H1 (cell line): ENCODE measurements around the gene COQ10B. TPM values are rescaled to one million over a fixed set of nuclear protein-coding genes. Genes with fewer than 3 reads are reported as not detected.
A peak's percentile ranks its signal among the peaks of the same experiment; 100 is the strongest.

Source experiments
- CTCF ChIA-PET: fragments of 300-600 bp; sonication (Branson Sonifier 250); formaldehyde crosslinking; loops from one replicate; lab custom pipeline; 2021; ENCODE audit not compliant: partially characterized antibody; lab: Charles Lee
- POLR2A ChIA-PET: fragments of 300-600 bp; sonication (Branson Sonifier 250); formaldehyde crosslinking; loops from one replicate; lab custom pipeline; 2021; ENCODE audit warnings: inconsistent platforms; ENCODE audit not compliant: partially characterized antibody; lab: Charles Lee
- DNase-seq, 2 experiments: peaks; one replicate each; pipeline versions ENCODE4 v3.0.0 to v3.0.0-alpha.2; 2010 to 2022; ENCODE audit warnings: low spot score in 2 of 2, low read depth in 1 of 2, mixed read lengths in 1 of 2
- FAIRE-seq: peaks from 2 replicates; lab custom pipeline; 2011; peaks lifted over from hg19 to GRCh38; lab: Jason Lieb, UNC
- H2AFZ ChIP-seq: 2 replicates; pipeline ENCODE4 v1.8.1; 2012; ENCODE audit warnings: low read length, inconsistent platforms
- H2AK5ac ChIP-seq: 2 replicates; pipeline ENCODE4 v1.6.1; 2013; ENCODE audit warnings: low read depth, low read length
- H2BK120ac ChIP-seq: replicated peaks from 2 replicates; pipeline ENCODE3; 2013; ENCODE audit warnings: low read depth, low read length, inconsistent platforms
- H2BK12ac ChIP-seq: 2 replicates; pipeline ENCODE4 v1.6.1; 2013; ENCODE audit warnings: low read depth, low read length
- H2BK15ac ChIP-seq: 2 replicates; pipeline ENCODE4 v1.6.1; 2013; ENCODE audit warnings: low read length
- H2BK20ac ChIP-seq: 2 replicates; pipeline ENCODE4 v1.6.1; 2013; ENCODE audit warnings: low read length
- H2BK5ac ChIP-seq: 2 replicates; pipeline ENCODE4 v1.6.1; 2013; ENCODE audit warnings: low read depth, low read length
- H3K14ac ChIP-seq: 2 replicates; pipeline ENCODE4 v1.6.1; 2013; ENCODE audit warnings: inconsistent platforms; ENCODE audit not compliant: insufficient read length
- H3K18ac ChIP-seq: 2 replicates; pipeline ENCODE4 v1.6.1; 2013; ENCODE audit warnings: low read length; ENCODE audit errors: extremely low read depth
- H3K23ac ChIP-seq: 2 replicates; pipeline ENCODE4 v1.6.1; 2013; ENCODE audit warnings: inconsistent platforms; ENCODE audit not compliant: insufficient read length
- H3K23me2 ChIP-seq: 2 replicates; pipeline ENCODE4 v1.6.1; 2013; ENCODE audit warnings: low read depth, low read length
- H3K27ac ChIP-seq: 2 replicates; pipeline ENCODE4 v1.6.1; 2011; ENCODE audit warnings: low read depth, low read length, inconsistent platforms
- H3K27me3 ChIP-seq, 4 experiments: replicated peaks in 1 of 4; 1 replicate in 1 of 4; 2 replicates in 3 of 4; pipeline versions ENCODE4 v1.6.1 to v1.8.1; 2011 to 2013; ENCODE audit warnings: low read length in 3 of 4, mild to moderate bottlenecking in 3 of 4, inconsistent platforms in 2 of 4, mixed read lengths in 2 of 4, moderate library complexity in 1 of 4; ENCODE audit not compliant: control insufficient read depth in 3 of 4, insufficient read depth in 3 of 4; ENCODE audit errors: extremely low read depth in 1 of 4
- H3K36me3 ChIP-seq, 4 experiments: 2 replicates each; pipeline versions ENCODE4 v1.6.1 to v1.8.1; 2011 to 2013; ENCODE audit warnings: mild to moderate bottlenecking in 4 of 4, low read length in 3 of 4, moderate library complexity in 2 of 4, control low read depth in 1 of 4, inconsistent platforms in 1 of 4; ENCODE audit not compliant: insufficient read depth in 4 of 4, control insufficient read depth in 2 of 4
- H3K4ac ChIP-seq: replicated peaks from 2 replicates; pipeline ENCODE3; 2013; ENCODE audit warnings: low read length, low read depth, mixed read lengths, inconsistent platforms; ENCODE audit not compliant: insufficient read length
- H3K4me1 ChIP-seq, 4 experiments: replicated peaks in 1 of 4; 1 replicate in 1 of 4; 2 replicates in 3 of 4; pipeline versions ENCODE4 v1.6.1 to v1.8.1; 2011 to 2013; ENCODE audit warnings: low read length in 3 of 4, inconsistent platforms in 2 of 4, mixed read lengths in 1 of 4; ENCODE audit not compliant: insufficient read depth in 4 of 4, control insufficient read depth in 3 of 4
- H3K4me2 ChIP-seq, 2 experiments: 2 replicates each; pipeline versions ENCODE4 v1.6.1 to v1.8.1; 2011 to 2013; ENCODE audit warnings: low read depth in 2 of 2, low read length in 2 of 2, control low read depth in 1 of 2, inconsistent platforms in 1 of 2, mild to moderate bottlenecking in 1 of 2; ENCODE audit not compliant: insufficient read depth in 1 of 2
- H3K4me3 ChIP-seq, 4 experiments: fragments of 200-600, 300-600 bp in 1 of 4; sonication (generic), shearing (Covaris generic), sonication (Bioruptor Twin) in 1 of 4; 2 replicates each; pipeline versions ENCODE4 v1.5.1 to v1.8.1; 2011 to 2016; ENCODE audit warnings: low read length in 4 of 4, low read depth in 3 of 4, control low read depth in 2 of 4, inconsistent platforms in 2 of 4, mild to moderate bottlenecking in 2 of 4, mixed read lengths in 1 of 4, moderate library complexity in 1 of 4; ENCODE audit not compliant: insufficient read depth in 2 of 4; ENCODE audit errors: extremely low read depth in 1 of 4
- H3K56ac ChIP-seq: replicated peaks from 2 replicates; pipeline ENCODE3; 2013; ENCODE audit warnings: low read depth, mild to moderate bottlenecking, mixed read lengths, low read length, inconsistent platforms; ENCODE audit not compliant: insufficient read length
- H3K79me1 ChIP-seq: 2 replicates; pipeline ENCODE4 v1.6.1; 2013; ENCODE audit warnings: low read depth, low read length, control low read depth
- H3K79me2 ChIP-seq, 2 experiments: 2 replicates each; pipeline versions ENCODE4 v1.6.1 to v1.8.1; 2012 to 2013; ENCODE audit warnings: low read length in 2 of 2, mild to moderate bottlenecking in 2 of 2, inconsistent platforms in 1 of 2; ENCODE audit not compliant: insufficient read depth in 2 of 2, control insufficient read depth in 1 of 2
- H3K9ac ChIP-seq, 4 experiments: replicated peaks in 1 of 4; 1 replicate in 1 of 4; 2 replicates in 3 of 4; pipeline versions ENCODE4 v1.6.1 to v1.8.1; 2011 to 2013; ENCODE audit warnings: low read depth in 3 of 4, low read length in 3 of 4, control low read depth in 2 of 4, mild to moderate bottlenecking in 2 of 4, moderate library complexity in 2 of 4, inconsistent platforms in 1 of 4; ENCODE audit errors: extremely low read depth in 1 of 4
- H3K9me3 ChIP-seq, 2 experiments: 2 replicates each; pipeline versions ENCODE4 v1.6.1 to v1.8.1; 2012 to 2013; ENCODE audit warnings: mild to moderate bottlenecking in 2 of 2, moderate library complexity in 2 of 2, control low read depth in 1 of 2, inconsistent platforms in 1 of 2, low read depth in 1 of 2, low read length in 1 of 2, mixed read lengths in 1 of 2; ENCODE audit not compliant: insufficient read depth in 2 of 2
- H4K20me1 ChIP-seq, 2 experiments: replicated peaks in 1 of 2; 2 replicates each; pipeline versions ENCODE3 to v1.8.1; 2011 to 2013; ENCODE audit warnings: inconsistent platforms in 2 of 2, low read length in 2 of 2, mild to moderate bottlenecking in 1 of 2; ENCODE audit not compliant: insufficient read depth in 2 of 2, control insufficient read depth in 1 of 2
- H4K5ac ChIP-seq: 2 replicates; pipeline ENCODE4 v1.6.1; 2013; ENCODE audit warnings: low read length, low read depth, mixed read lengths, inconsistent platforms; ENCODE audit not compliant: insufficient read length
- H4K8ac ChIP-seq: 2 replicates; pipeline ENCODE4 v1.8.0; 2013; ENCODE audit warnings: mild to moderate bottlenecking, moderate library complexity, low read length, inconsistent platforms; ENCODE audit not compliant: insufficient read depth; ENCODE audit errors: extremely low read depth
- H4K91ac ChIP-seq: replicated peaks from 2 replicates; pipeline ENCODE3; 2013; ENCODE audit warnings: low read length, mixed read lengths, inconsistent platforms; ENCODE audit not compliant: insufficient read length
- ASH2L ChIP-seq: fragments of 200-600, 300-600 bp; sonication (generic); IDR thresholded peaks from one replicate; pipeline ENCODE4 v1.7.1; 2017; ENCODE audit warnings: low read length
- CHD1 ChIP-seq: IDR thresholded peaks from 2 replicates; pipeline ENCODE4 v1.6.1; 2012; ENCODE audit warnings: low read depth, low read length, improper control_type of control experiment
- CTCF ChIP-seq, 3 experiments: IDR thresholded peaks; 1 replicate in 2 of 3; 2 replicates in 1 of 3; pipeline versions ENCODE4 v1.5.1 to v1.6.1; 2011; ENCODE audit warnings: low read length in 3 of 3, mild to moderate bottlenecking in 3 of 3, inconsistent platforms in 2 of 3, low read depth in 1 of 3, moderate library complexity in 1 of 3; ENCODE audit not compliant: insufficient read depth in 1 of 3; ENCODE audit errors: control extremely low read depth in 1 of 3
- KDM1A ChIP-seq: fragments of 200-600, 300-600 bp; sonication (generic); IDR thresholded peaks from 2 replicates; pipeline ENCODE4 v1.7.1; 2016; ENCODE audit warnings: mild to moderate bottlenecking, low read length, borderline replicate concordance
- KDM4A ChIP-seq: IDR thresholded peaks from one replicate; pipeline ENCODE4 v1.7.1; 2012; ENCODE audit warnings: low read depth, mild to moderate bottlenecking, moderate library complexity, low read length, inconsistent platforms; ENCODE audit not compliant: severe bottlenecking
- SAP30 ChIP-seq: fragments of 300-600 bp; sonication (generic); IDR thresholded peaks from 2 replicates; pipeline ENCODE4 v1.7.1; 2012; ENCODE audit warnings: low read length, moderate library complexity, mild to moderate bottlenecking, inconsistent platforms; ENCODE audit not compliant: insufficient read depth, insufficient replicate concordance
- SP1 ChIP-seq: IDR thresholded peaks from 2 replicates; pipeline ENCODE4 v1.6.1; 2011; ENCODE audit warnings: low read depth, low read length
- SP4 ChIP-seq: IDR thresholded peaks from 2 replicates; pipeline ENCODE4 v1.6.1; 2012; ENCODE audit warnings: low read length, inconsistent platforms
- SUZ12 ChIP-seq: fragments of 200-600 bp; sonication (generic); IDR thresholded peaks from 2 replicates; pipeline ENCODE4 v1.6.1; 2012; ENCODE audit warnings: mild to moderate bottlenecking, inconsistent platforms, low read length, moderate library complexity, mixed read lengths
- TEAD4 ChIP-seq: IDR thresholded peaks from 2 replicates; pipeline ENCODE4 v1.6.1; 2012; ENCODE audit warnings: low read depth, low read length, inconsistent platforms, mixed read lengths
- WGBS, 2 experiments: shearing (Covaris generic) in 1 of 2; methylation state at CpG; one replicate each; pipeline versions ENCODE4 v1.1.6 to v1.1.7; 2013 to 2015; ENCODE audit warnings: low lambda C conversion rate in 2 of 2, mixed read lengths in 2 of 2, inconsistent platforms in 1 of 2, low coverage in 1 of 2, missing lambda C conversion rate in 1 of 2; ENCODE audit not compliant: insufficient replicate concordance in 2 of 2, insufficient coverage in 1 of 2, insufficient read length in 1 of 2; ENCODE audit errors: extremely low coverage in 1 of 2, missing lambda C conversion rate in 1 of 2; 5-methylcytosine and 5-hydroxymethylcytosine counted together
- polyA plus RNA-seq, 7 experiments: library from polyadenylated mRNA; depleted of rRNA in 3 of 7; stranded (reverse) in 5 of 7; unstranded in 2 of 7; fragments of >200 nt in 5 of 7; fragments of 200-250 nt in 2 of 7; gene quantifications; 1 replicate in 5 of 7; 2 replicates in 1 of 7; 4 replicates in 1 of 7; pipeline versions ENCODE4 v1.2.1 to v1.2.3, GENCODE V29; 2011 to 2013; ENCODE audit warnings: missing spikeins in 2 of 7, mixed read lengths in 2 of 7
- total RNA-seq: library from RNA; stranded (reverse); fragmentation: NEBNext Ultra II Directional; extraction: Animal tissue kit (Norgen Biotek cat#: 25700); gene quantifications from 2 replicates; pipeline ENCODE4 v1.2.1, GENCODE V29; 2021
- TF ChIP-seq, protein P1 (sequence below): IDR thresholded peaks from 2 replicates; pipeline ENCODE4 v1.6.1; 2012; ENCODE audit warnings: inconsistent platforms

COQ10B gene
- total and polyA plus RNA-seq, 2 of the 8 experiments (the other 6 are each of a cell fraction or from before 2014, with no cell fraction given), result 1.9 to 17.3 TPM

DNA sequence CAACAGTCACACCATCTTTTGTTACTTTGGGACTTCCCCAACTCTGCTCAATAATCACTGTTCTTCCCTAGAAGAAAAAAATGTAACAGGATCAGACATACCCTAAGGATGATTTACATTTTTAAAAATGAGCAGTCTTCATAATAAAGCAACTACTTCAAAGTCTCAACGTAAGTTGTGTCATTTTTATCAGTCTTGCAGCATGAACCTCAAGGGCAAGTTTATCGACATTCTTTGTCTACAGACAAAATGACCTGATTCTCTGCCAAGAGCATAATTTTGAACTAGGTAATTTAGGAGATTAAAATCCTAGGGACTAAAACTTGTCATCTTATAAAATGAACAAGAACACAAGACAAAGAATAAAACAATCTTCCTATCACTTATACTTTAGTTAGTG lies 44.0 kb downstream of the COQ10B start:
- no peak for DNase-seq
- Histone ChIP-seq H2BK15ac (no peak overlapping the region), H2BK20ac (no peak overlapping the region), H4K8ac (no peak overlapping the region), H2AK5ac (no peak overlapping the region), H4K91ac (no peak overlapping the region), H2BK120ac (no peak overlapping the region), H3K79me1 (0 out of 2 replicates have a peak, but pooled peaks cover 2% of the 10 kb centered on the region), H3K36me3 (peaks cover 27 to 76% (median 56%) of the 10 kb centered on the region in 4 experiments), H3K27ac (no peak overlapping the region), H3K4me3 (peak overlapping the region in 3 of 4 experiments; percentile 86 to 94 (median 94); a peak in 7 of 8 replicates), H3K9me3 (no peaks in the 10 kb centered on the region), H2BK12ac (no peak overlapping the region), H2AFZ (no peak overlapping the region), H3K27me3 (no peaks in the 10 kb centered on the region), H3K4ac (no peak overlapping the region), H4K5ac (no peak overlapping the region), H3K4me2 (peak overlapping the region; percentile 61 to 66; a peak in 3 of 4 replicates), H3K23me2 (peaks cover 4% of the 10 kb centered on the region; the same call in 1 of the 2 replicates), H3K18ac (no peak overlapping the region), H3K79me2 (peaks cover 50 to 83% of the 10 kb centered on the region in 2 experiments), H3K14ac (no peak overlapping the region), H3K23ac (no peak overlapping the region), H3K56ac (no peak overlapping the region), H3K9ac (no peak overlapping the region; a peak in 1 of 7 replicates), H4K20me1 (peaks cover 11 to 17% of the 10 kb centered on the region in 2 experiments), H3K4me1 (peaks cover 2 to 6% (median 4%) of the 10 kb centered on the region in 4 experiments; a peak in 5 of 7 replicates), H2BK5ac (no peak overlapping the region)
- no peak for FAIRE-seq
- 86% methylated on average over 2 of the region's 2 CpGs; no CpG with 5 or more reads in 1 of the 2 experiments for WGBS, 2 experiments
- CTCF ChIA-PET, result no interaction called here
- POLR2A ChIA-PET, result interaction anchor here (1.2 to 15.2 kb wide), 8 partner anchors 9 to 73 kb away, joined by 4 to 270 read pairs (median 18); partner anchors contain the start of genes MOB4 and SF3B1
- TF ChIP-seq, protein P1, sequence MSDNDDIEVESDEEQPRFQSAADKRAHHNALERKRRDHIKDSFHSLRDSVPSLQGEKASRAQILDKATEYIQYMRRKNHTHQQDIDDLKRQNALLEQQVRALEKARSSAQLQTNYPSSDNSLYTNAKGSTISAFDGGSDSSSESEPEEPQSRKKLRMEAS, result no peak
- TF ChIP-seq SP4, result no peak
- TF ChIP-seq SP1, result no peak
- no peak for TF ChIP-seq CHD1
- no peak for TF ChIP-seq KDM1A
- no peak for TF ChIP-seq TEAD4
- TF ChIP-seq SAP30, result no peak
- TF ChIP-seq CTCF (IDR thresholded peaks at IDR 0.05; ENCODE audit: control extremely low read depth in 1 of 3, insufficient read depth in 1 of 3, low read depth in 1 of 3, low read length in 3 of 3), result no peak
- TF ChIP-seq SUZ12, result no peak
- no peak for TF ChIP-seq ASH2L
- no peak for TF ChIP-seq KDM4A
